ENCODE data around the gene MTMR12. TPM values are rescaled to one million over a fixed set of nuclear protein-coding genes. Genes with fewer than 3 reads are reported as not detected.

Gene MTMR12
- total RNA-seq, 1 donor from 2014 or later, result 20.4 TPM

DNA sequence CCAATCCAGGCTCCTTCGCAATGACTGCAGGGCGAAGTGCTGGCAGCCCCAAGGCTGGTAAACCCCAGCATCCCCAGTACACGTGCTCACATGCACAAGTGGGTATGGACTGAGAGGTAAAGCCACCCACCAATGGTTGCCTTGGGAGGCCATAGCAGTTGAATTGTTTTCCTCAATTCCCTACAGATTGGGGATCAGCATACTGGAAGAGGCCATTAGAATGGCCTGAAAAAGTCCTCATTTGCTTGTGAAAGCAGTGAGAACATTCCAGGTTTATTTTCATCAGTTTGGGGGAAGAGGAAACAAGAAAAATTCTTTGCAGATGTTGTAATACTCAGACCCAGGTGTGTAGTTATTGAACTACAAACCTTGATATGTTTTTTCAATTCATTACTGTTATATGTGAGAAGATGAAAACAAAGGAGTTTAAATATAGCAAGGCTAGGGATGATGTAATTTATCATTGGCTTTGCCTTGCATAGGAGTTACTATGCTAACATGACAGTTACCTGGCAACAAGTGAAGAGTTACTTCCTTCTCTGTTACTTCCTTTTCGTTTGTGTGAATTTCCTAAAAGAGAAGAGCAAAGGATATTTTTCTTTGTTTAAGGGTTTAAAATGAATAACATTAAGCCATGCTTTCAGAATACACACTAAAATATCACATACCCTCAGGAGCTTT is 36.4 kb downstream of the MTMR12 start:
- Mint-ChIP-seq H3K27me3 (ENCODE audit: low read depth) (no peaks in the 10 kb centered on the region), H3K4me1 (ENCODE audit: low read depth) (peaks cover 49% of the 10 kb centered on the region), H3K9me3 (ENCODE audit: low read depth) (no peaks in the 10 kb centered on the region), H3K36me3 (ENCODE audit: low read depth) (peaks cover 5% of the 10 kb centered on the region), H3K4me3 (ENCODE audit: unreplicated experiment) (no peak overlapping the region), H3K27ac (ENCODE audit: unreplicated experiment) (peak overlapping the region; percentile 82)
- TF ChIP-seq, protein P1, sequence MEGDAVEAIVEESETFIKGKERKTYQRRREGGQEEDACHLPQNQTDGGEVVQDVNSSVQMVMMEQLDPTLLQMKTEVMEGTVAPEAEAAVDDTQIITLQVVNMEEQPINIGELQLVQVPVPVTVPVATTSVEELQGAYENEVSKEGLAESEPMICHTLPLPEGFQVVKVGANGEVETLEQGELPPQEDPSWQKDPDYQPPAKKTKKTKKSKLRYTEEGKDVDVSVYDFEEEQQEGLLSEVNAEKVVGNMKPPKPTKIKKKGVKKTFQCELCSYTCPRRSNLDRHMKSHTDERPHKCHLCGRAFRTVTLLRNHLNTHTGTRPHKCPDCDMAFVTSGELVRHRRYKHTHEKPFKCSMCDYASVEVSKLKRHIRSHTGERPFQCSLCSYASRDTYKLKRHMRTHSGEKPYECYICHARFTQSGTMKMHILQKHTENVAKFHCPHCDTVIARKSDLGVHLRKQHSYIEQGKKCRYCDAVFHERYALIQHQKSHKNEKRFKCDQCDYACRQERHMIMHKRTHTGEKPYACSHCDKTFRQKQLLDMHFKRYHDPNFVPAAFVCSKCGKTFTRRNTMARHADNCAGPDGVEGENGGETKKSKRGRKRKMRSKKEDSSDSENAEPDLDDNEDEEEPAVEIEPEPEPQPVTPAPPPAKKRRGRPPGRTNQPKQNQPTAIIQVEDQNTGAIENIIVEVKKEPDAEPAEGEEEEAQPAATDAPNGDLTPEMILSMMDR (IDR thresholded peaks at IDR 0.05), result no peak
- DNase-seq (ENCODE audit: low spot score), result no peak

DNA sequence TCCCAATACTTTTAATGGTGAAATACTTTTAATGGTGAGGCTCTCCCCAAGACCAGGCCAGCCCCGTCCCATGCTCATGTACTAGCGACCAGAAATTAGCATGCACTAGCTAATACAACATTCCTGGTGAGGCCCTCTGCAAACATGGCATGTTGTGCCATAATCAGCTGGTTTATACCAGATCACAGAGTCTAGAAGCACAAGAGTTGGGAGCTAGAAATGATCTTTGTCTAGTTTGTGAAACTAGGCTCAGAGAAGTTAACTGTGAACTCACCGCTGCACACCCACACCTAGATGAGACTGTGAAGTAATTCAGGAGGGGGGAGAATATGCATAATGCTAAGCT is 37.4 kb downstream of the MTMR12 start:
- TF ChIP-seq, protein P1 (IDR thresholded peaks at IDR 0.05), result no peak
- H3K27ac Mint-ChIP-seq (ENCODE audit: unreplicated experiment), result peak overlapping the region; percentile 89
- no peaks in the 10 kb centered on the region for H3K9me3 Mint-ChIP-seq (ENCODE audit: low read depth)
- no peak overlapping the region for H3K4me3 Mint-ChIP-seq (ENCODE audit: unreplicated experiment)
- DNase-seq (ENCODE audit: low spot score), result no peak
- H3K4me1 Mint-ChIP-seq (ENCODE audit: low read depth), result peaks cover 44% of the 10 kb centered on the region
- peaks cover 13% of the 10 kb centered on the region for H3K36me3 Mint-ChIP-seq (ENCODE audit: low read depth)
- no peaks in the 10 kb centered on the region for H3K27me3 Mint-ChIP-seq (ENCODE audit: low read depth)

DNA sequence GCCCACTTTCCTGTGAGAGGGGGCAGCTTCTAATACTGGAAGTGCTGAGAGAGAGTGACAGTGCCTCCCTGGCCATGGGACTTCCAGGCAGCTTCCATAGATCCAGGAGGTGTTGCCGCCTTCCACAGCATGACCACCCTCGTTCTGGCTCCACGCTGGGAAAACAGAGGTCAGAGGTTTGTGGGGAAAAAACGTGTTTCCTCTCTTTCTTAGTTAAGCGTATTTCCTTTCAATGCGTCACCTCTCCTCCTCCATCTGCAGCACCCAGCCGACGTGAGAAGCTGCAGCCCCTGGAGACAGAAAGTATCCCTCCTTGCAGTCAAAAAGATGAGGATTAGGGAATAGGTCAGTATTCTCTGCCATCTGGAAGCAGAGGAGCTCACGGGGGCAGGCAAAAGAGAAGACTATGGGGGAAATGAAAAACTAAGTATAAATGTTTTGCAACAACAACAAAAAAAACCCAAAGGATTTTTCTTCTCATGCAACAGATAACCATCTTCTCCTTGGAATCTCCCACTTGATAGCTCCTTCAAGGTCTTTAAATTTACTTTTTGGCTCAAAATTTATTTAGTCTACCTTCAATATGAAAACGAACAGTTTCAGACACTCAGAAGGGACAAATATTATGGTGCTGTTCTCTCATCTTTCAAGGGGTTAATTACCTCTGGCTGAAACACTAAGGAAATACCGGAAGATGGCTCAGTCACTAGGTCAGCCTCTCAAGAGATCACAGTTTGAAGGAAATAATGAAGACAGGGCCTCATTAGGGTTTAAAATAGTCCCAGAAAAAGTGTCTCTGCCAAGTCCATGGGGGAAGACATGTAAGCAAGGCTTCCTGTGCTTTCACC is 38.0 kb downstream of the MTMR12 start:
- TF ChIP-seq, protein P1 (IDR thresholded peaks at IDR 0.05), result no peak
- no peak for DNase-seq (ENCODE audit: low spot score)
- peaks cover 44% of the 10 kb centered on the region for H3K4me1 Mint-ChIP-seq (ENCODE audit: low read depth)
- H3K36me3 Mint-ChIP-seq (ENCODE audit: low read depth), result peaks cover 18% of the 10 kb centered on the region
- no peaks in the 10 kb centered on the region for H3K27me3 Mint-ChIP-seq (ENCODE audit: low read depth)
- H3K9me3 Mint-ChIP-seq (ENCODE audit: low read depth), result no peaks in the 10 kb centered on the region
- H3K27ac Mint-ChIP-seq (ENCODE audit: unreplicated experiment), result peak overlapping the region; percentile 89
- peak overlapping the region; percentile 27 for H3K4me3 Mint-ChIP-seq (ENCODE audit: unreplicated experiment)

DNA sequence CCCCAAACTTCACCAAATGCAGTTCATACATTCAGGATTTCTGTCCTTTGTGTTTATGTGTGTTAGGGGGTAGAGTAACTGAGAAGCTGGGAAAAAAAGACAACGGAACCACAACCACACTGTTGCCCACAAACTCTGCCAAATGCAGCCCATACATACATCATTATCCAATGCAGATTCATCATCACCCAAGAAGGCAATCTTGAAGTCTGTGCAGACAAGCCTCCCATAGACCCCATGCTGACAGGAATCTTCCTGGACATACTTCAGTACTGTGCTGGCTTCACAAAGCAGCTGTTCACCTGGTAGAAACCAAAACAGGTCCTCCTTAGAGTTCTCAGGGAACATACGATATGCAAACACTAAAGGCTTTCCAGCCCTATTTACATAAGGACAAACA is 38.9 kb downstream of the MTMR12 start:
- no peak for DNase-seq (ENCODE audit: low spot score)
- Mint-ChIP-seq H3K4me3 (ENCODE audit: unreplicated experiment) (no peak overlapping the region), H3K9me3 (ENCODE audit: low read depth) (no peaks in the 10 kb centered on the region), H3K36me3 (ENCODE audit: low read depth) (peaks cover 18% of the 10 kb centered on the region), H3K4me1 (ENCODE audit: low read depth) (peaks cover 44% of the 10 kb centered on the region), H3K27me3 (ENCODE audit: low read depth) (no peaks in the 10 kb centered on the region), H3K27ac (ENCODE audit: unreplicated experiment) (peak overlapping the region; percentile 68)
- TF ChIP-seq, protein P1 (IDR thresholded peaks at IDR 0.05), result no peak

DNA sequence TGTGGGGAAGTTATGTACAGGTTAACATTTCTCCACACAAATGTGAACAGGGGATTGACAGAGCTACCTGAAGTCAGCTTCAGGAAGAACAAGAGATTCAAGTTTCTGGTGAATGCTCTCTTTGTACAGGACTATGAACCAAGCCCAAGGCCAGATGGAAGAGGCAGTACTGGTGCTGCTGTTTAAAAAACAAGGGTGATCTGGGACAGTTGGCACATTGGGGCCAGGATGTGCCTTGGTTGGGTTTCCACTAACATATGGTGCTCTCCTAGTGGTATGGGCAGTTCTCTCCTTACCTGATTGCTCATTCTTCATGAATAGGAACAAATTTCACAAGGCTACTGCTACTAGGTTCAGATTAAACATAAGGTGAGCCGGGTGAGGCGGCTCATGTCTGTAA is 40.0 kb downstream of the MTMR12 start:
- DNase-seq (ENCODE audit: low spot score), result no peak
- no peaks in the 10 kb centered on the region for H3K27me3 Mint-ChIP-seq (ENCODE audit: low read depth)
- no peak overlapping the region for H3K27ac Mint-ChIP-seq (ENCODE audit: unreplicated experiment)

More for the DNA sequence above, 40.0 kb downstream of the MTMR12 start:
- Mint-ChIP-seq H3K36me3 (ENCODE audit: low read depth) (peaks cover 23% of the 10 kb centered on the region), H3K4me1 (ENCODE audit: low read depth) (peaks cover 34% of the 10 kb centered on the region), H3K4me3 (ENCODE audit: unreplicated experiment) (no peak overlapping the region), H3K9me3 (ENCODE audit: low read depth) (no peaks in the 10 kb centered on the region)
- TF ChIP-seq, protein P1 (IDR thresholded peaks at IDR 0.05), result no peak
